GM12878 (cell line): ENCODE data around the gene TASOR2. TPM values are rescaled to one million over a fixed set of nuclear protein-coding genes. Genes with fewer than 3 reads are reported as not detected.
A peak's percentile ranks its signal among the peaks of the same experiment; 100 is the strongest.

Source experiments
- ATAC-seq: fragments of 200-7000 bp; cut with Tn5 transposase; 3 replicates; pipeline ENCODE4 v1.9.1; 2020; ENCODE audit warnings: mild to moderate bottlenecking, moderate library complexity
- Bru-seq: library from RNA; stranded (reverse); fragments of 400-500 nt; gene quantifications from one replicate; lab custom pipeline; 2021; lab: Mats Ljungman, UMichigan
- BruChase-seq, 2 experiments: library from RNA; stranded (reverse); fragments of 400-500 nt; gene quantifications; one replicate each; lab custom pipeline; 2021; lab: Mats Ljungman, UMichigan
- BruUV-seq: library from RNA; stranded (reverse); fragments of 400-500 nt; replicated peaks from 2 replicates; lab custom pipeline; 2021; lab: Mats Ljungman, UMichigan
- CTCF ChIA-PET: fragments of 300-600 bp; sonication (Branson Sonifier 250); formaldehyde crosslinking; extraction: SDS; loops from one replicate; lab custom pipeline; 2021; ENCODE audit warnings: inconsistent platforms; lab: Yijun Ruan, JAX
- POLR2A ChIA-PET: fragments of 350-600 bp; formaldehyde crosslinking; extraction: SDS; loops from one replicate; lab custom pipeline; 2021; ENCODE audit warnings: inconsistent platforms; lab: Charles Lee
- RAD21 ChIA-PET: fragments of 300-600 bp; sonication (Branson Sonifier 250); formaldehyde crosslinking; loops from one replicate; lab custom pipeline; 2023; ENCODE audit warnings: antibody characterized with exemption; ENCODE audit not compliant: unreplicated experiment; lab: Charles Lee
- SMC1A ChIA-PET: fragments of 300-600 bp; sonication (Branson Sonifier 250); formaldehyde crosslinking; loops from one replicate; lab custom pipeline; 2023; ENCODE audit not compliant: unreplicated experiment, uncharacterized antibody; lab: Charles Lee
- DNase-seq: peaks from one replicate; pipeline ENCODE4 v3.0.0-alpha.2; 2011; ENCODE audit warnings: low read depth, low spot score
- FAIRE-seq: peaks from 3 replicates; lab custom pipeline; 2011; peaks lifted over from hg19 to GRCh38; lab: Jason Lieb, UNC
- H2AFZ ChIP-seq: 2 replicates; pipeline ENCODE4 v1.6.0; 2011; ENCODE audit warnings: low read depth, low read length, control low read depth; ENCODE audit not compliant: control insufficient read depth
- H3K27ac ChIP-seq: 2 replicates; pipeline ENCODE4 v1.5.1; 2011; ENCODE audit warnings: control low read depth; ENCODE audit not compliant: control insufficient read depth, insufficient read depth
- H3K27me3 ChIP-seq, 2 experiments: replicated peaks in 1 of 2; 2 replicates each; pipeline versions ENCODE4 v1.6.0 to v1.6.1; 2011; ENCODE audit warnings: low read length in 1 of 2; ENCODE audit not compliant: control insufficient read depth in 2 of 2, insufficient read depth in 2 of 2
- H3K36me3 ChIP-seq, 2 experiments: 2 replicates each; pipeline ENCODE4 v1.5.1; 2011; ENCODE audit warnings: low read length in 1 of 2; ENCODE audit not compliant: control insufficient read depth in 2 of 2, insufficient read depth in 2 of 2
- H3K4me1 ChIP-seq: 2 replicates; pipeline ENCODE4 v1.6.1; 2011; ENCODE audit warnings: mild to moderate bottlenecking, low read length, moderate library complexity, mixed read lengths; ENCODE audit not compliant: control insufficient read depth, insufficient read depth
- H3K4me2 ChIP-seq: 2 replicates; pipeline ENCODE4 v1.6.0; 2011; ENCODE audit warnings: control low read depth; ENCODE audit not compliant: control insufficient read depth, insufficient read depth
- H3K4me3 ChIP-seq: fragments of 200-600 bp; sonication (generic); 2 replicates; pipeline ENCODE4 v1.5.1; 2016
- H3K79me2 ChIP-seq: 2 replicates; pipeline ENCODE4 v1.6.0; 2011; ENCODE audit warnings: low read length; ENCODE audit not compliant: control insufficient read depth, insufficient read depth
- H3K9ac ChIP-seq: 2 replicates; pipeline ENCODE4 v1.8.0; 2011; ENCODE audit warnings: low read length, control low read depth, mixed read lengths; ENCODE audit not compliant: control insufficient read depth, insufficient read depth
- H3K9me3 ChIP-seq: replicated peaks from 3 replicates; pipeline ENCODE4 v1.5.1; 2011; ENCODE audit warnings: mild to moderate bottlenecking, low read length; ENCODE audit not compliant: control insufficient read depth, insufficient read depth
- H4K20me1 ChIP-seq: 2 replicates; pipeline ENCODE4 v1.6.0; 2011; ENCODE audit not compliant: control insufficient read depth, insufficient read depth
- CEBPB ChIP-seq, 2 experiments: fragments of 150-350 bp in 1 of 2; IDR thresholded peaks; 2 replicates each; pipeline ENCODE4 v1.6.1; 2012 to 2014; ENCODE audit warnings: low read depth in 2 of 2, low read length in 2 of 2, borderline replicate concordance in 1 of 2, inconsistent platforms in 1 of 2
- EP300 ChIP-seq, 2 experiments: fragments of 150-350 bp in 1 of 2; IDR thresholded peaks; 2 replicates each; pipeline ENCODE4 v1.6.1; 2011 to 2012; ENCODE audit warnings: low read depth in 2 of 2, low read length in 2 of 2, borderline replicate concordance in 1 of 2, improper control_type of control experiment in 1 of 2, inconsistent platforms in 1 of 2; ENCODE audit not compliant: control insufficient read depth in 1 of 2
- IKZF2 ChIP-seq, 2 experiments: fragments of 450-650 bp; IDR thresholded peaks; 2 replicates each; pipeline ENCODE4 v1.6.1; 2017; ENCODE audit warnings: mild to moderate bottlenecking in 2 of 2, moderate library complexity in 2 of 2
- MTA2 ChIP-seq: fragments of 450-650 bp; IDR thresholded peaks from 2 replicates; pipeline ENCODE4 v1.6.1; 2016; ENCODE audit warnings: low read depth, mild to moderate bottlenecking, moderate library complexity
- NFIC ChIP-seq: IDR thresholded peaks from 2 replicates; pipeline ENCODE4 v1.6.1; 2012; ENCODE audit warnings: low read depth, mild to moderate bottlenecking, inconsistent platforms, low read length, moderate library complexity
- PKNOX1 ChIP-seq: fragments of 450-650 bp; IDR thresholded peaks from 2 replicates; pipeline ENCODE4 v1.6.1; 2016; ENCODE audit warnings: mild to moderate bottlenecking
- RCOR1 ChIP-seq: conservative IDR thresholded peaks from 2 replicates; pipeline ENCODE4 v1.6.1; 2012; ENCODE audit warnings: low read depth, low read length, improper control_type of control experiment
- SKIL ChIP-seq: fragments of 450-650 bp; IDR thresholded peaks from 2 replicates; pipeline ENCODE4 v1.6.1; 2017; ENCODE audit warnings: mild to moderate bottlenecking, low read depth, inconsistent platforms; ENCODE audit not compliant: poor library complexity, severe bottlenecking
- SMARCA5 ChIP-seq: fragments of 450-650 bp; IDR thresholded peaks from 2 replicates; pipeline ENCODE4 v1.6.1; 2017; ENCODE audit warnings: mild to moderate bottlenecking
- STAT3 ChIP-seq: IDR thresholded peaks from 2 replicates; pipeline ENCODE4 v1.6.1; 2011; ENCODE audit warnings: low read depth, low read length, improper control_type of control experiment
- TBL1XR1 ChIP-seq: IDR thresholded peaks from 2 replicates; pipeline ENCODE4 v1.6.1; 2012; ENCODE audit warnings: low read depth, low read length, improper control_type of control experiment
- ZNF217 ChIP-seq: fragments of 450-650 bp; IDR thresholded peaks from 2 replicates; pipeline ENCODE4 v1.6.1; 2017; ENCODE audit warnings: antibody characterized with exemption, mild to moderate bottlenecking
- ZNF384 ChIP-seq: IDR thresholded peaks from 2 replicates; pipeline ENCODE4 v1.6.1; 2012; ENCODE audit warnings: low read depth, mild to moderate bottlenecking, low read length, improper control_type of control experiment, borderline replicate concordance
- ZSCAN29 ChIP-seq: fragments of 450-650 bp; IDR thresholded peaks from 2 replicates; pipeline ENCODE4 v1.6.1; 2017; ENCODE audit warnings: mild to moderate bottlenecking, moderate library complexity
- WGBS: methylation state at CpG from one replicate; pipeline ENCODE4 v1.1.6; 2016; ENCODE audit warnings: low lambda C conversion rate; ENCODE audit not compliant: insufficient replicate concordance, insufficient coverage; ENCODE audit errors: missing lambda C conversion rate; 5-methylcytosine and 5-hydroxymethylcytosine counted together
- in situ Hi-C: fragments of 300-500 bp; cut with MboI; formaldehyde crosslinking; loops from 9 replicates; pipeline ENCODE4 v1.14.3; 2018; ENCODE audit warnings: mixed read lengths
- intact Hi-C: fragments of 100-400 bp; cut with micrococcal nuclease; formaldehyde crosslinking; loops from one replicate; pipeline ENCODE4 v1.14.2; 2022; ENCODE audit not compliant: unreplicated experiment
- long read RNA-seq, 2 experiments: library from polyadenylated mRNA; unstranded; transcript quantifications; one replicate each; pipeline ENCODE4 v2.0.0, GENCODE V29; 2019 to 2020
- polyA minus RNA-seq, 3 experiments: library from RNA; depleted of rRNA, polyadenylated mRNA; stranded (reverse); fragments of >200 nt; gene quantifications; 2 replicates each; pipeline ENCODE4 v1.2.3, GENCODE V29; 2011
- polyA plus RNA-seq, 11 experiments: library from polyadenylated mRNA; depleted of rRNA in 4 of 11; unstranded in 6 of 11; stranded (reverse) in 5 of 11; fragments of >200 nt; fragmentation: Nextera tagmentation in 4 of 11; fragmentation: Illumina TruSeq in 1 of 11; extraction: Ambion mirVana in 4 of 11; extraction: Trizol in 1 of 11; gene quantifications; 1 replicate in 1 of 11; 2 replicates in 10 of 11; pipeline versions ENCODE4 v1.2.1 to v1.2.3, GENCODE V29; 2011 to 2016; ENCODE audit warnings: inconsistent platforms in 2 of 11, missing spikeins in 2 of 11, low read depth in 1 of 11
- total RNA-seq, 4 experiments: library from RNA; depleted of rRNA in 3 of 4; stranded (reverse); fragments of >200 nt in 3 of 4; fragmentation: Illumina TruSeq in 1 of 4; extraction: Trizol in 1 of 4; gene quantifications; 2 replicates each; pipeline versions ENCODE4 v1.2.1 to v1.2.3, GENCODE V29; 2013 to 2021

TASOR2 gene
- total RNA-seq (2013; cell fraction: nucleolus; rRNA removed) = 176 and 191 TPM in 2 replicates
- total RNA-seq (2014; rRNA removed) = 35.8 and 43.4 TPM in 2 replicates
- 52.0 and 54.7 TPM in 2 replicates for total RNA-seq (2014; rRNA removed; fragmentation: Illumina TruSeq; extraction: Trizol)
- total RNA-seq (2021) = 49.4 and 49.5 TPM in 2 replicates
- polyA plus RNA-seq (2011; ENCODE audit: low read depth) = 7.5 TPM
- polyA plus RNA-seq (2011; rRNA removed) = 32.2 and 46.8 TPM in 2 replicates
- 12.0 and 14.8 TPM in 2 replicates for polyA plus RNA-seq (2011; cell fraction: cytosol; rRNA removed)
- polyA plus RNA-seq (2011; cell fraction: nucleus; rRNA removed) = 66.5 and 66.8 TPM in 2 replicates
- 14.0 and 16.2 TPM in 2 replicates for polyA plus RNA-seq (2012)
- 34.9 and 52.1 TPM in 2 replicates for polyA plus RNA-seq (2014; fragmentation: Illumina TruSeq; extraction: Trizol)
- polyA plus RNA-seq (2014; fragmentation: Nextera tagmentation; extraction: Ambion mirVana) = 10 to 100 TPM in 1 of 2 experiments, 1 to 10 TPM in 1; 8.2 to 10.6 TPM
- polyA plus RNA-seq (2014; rRNA removed) = 23.3 and 29.8 TPM in 2 replicates
- polyA plus RNA-seq (2016; fragmentation: Nextera tagmentation; extraction: Ambion mirVana) = 10 to 100 TPM; 19.8 to 21.3 TPM
- 53.3 and 58.7 TPM in 2 replicates for polyA minus RNA-seq (2011; rRNA and poly(A)+ RNA removed)
- polyA minus RNA-seq (2011; cell fraction: cytosol; rRNA and poly(A)+ RNA removed) = 20.7 and 25.7 TPM in 2 replicates
- 43.3 and 78.6 TPM in 2 replicates for polyA minus RNA-seq (2011; cell fraction: nucleus; rRNA and poly(A)+ RNA removed)
- percentile 89 among the genes with signal in this experiment for Bru-seq, nascent RNA
- BruChase-seq, experiment 1, labeled RNA remaining after a 6-hour chase = percentile 92 among the genes with signal in this experiment
- BruChase-seq, experiment 2, labeled RNA remaining after a 2-hour chase = percentile 96 among the genes with signal in this experiment
- long read RNA-seq, experiment 1 = 0 reads
- long read RNA-seq, experiment 2, partial matches to known transcripts = 18 of 27 reads
- long read RNA-seq, experiment 2, other reads (novel, unspliced or antisense) = 9 of 27 reads

DNA sequence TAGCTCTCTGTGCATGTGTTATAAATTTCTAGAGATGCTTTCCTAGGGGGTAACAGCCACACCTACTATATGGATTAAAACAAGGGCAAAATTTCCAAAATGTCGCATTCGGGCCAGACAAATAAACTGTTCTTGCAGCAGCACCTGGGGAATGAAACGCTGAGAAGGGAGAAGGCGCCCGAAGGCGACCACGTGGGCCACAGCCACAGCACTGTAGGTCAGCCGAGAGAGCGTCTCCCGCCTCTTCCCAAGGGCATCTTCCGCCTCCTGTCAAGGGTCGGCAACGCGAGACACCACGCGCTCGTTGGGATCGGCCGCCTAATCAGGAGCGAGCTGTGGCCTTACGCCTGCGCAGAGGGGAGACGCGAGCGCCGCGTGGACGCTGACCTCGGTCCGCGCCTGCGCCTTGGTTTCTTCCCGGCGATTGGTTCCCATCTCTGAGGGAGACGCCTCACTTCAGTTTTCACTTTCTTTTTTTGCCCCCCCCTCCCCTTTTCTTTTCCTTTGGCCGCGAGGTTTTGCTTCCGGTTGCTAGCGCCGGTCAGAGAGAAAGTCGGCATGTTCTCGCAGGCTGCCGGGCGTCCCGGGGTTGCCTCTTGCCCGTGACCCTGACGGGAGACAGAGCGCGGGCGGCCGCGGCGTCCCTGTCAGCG lies at the start of gene TASOR2:
TASOR2 (plus strand) TSS at position 521 of the 653 bp plus-strand sequence. CDS start 35,805 bp downstream, outside the sequence.
- Histone ChIP-seq H3K27me3 (no peaks in the 10 kb centered on the region), H3K4me1 (peaks cover 6% of the 10 kb centered on the region; the same call in 1 of the 2 replicates), H3K27ac (peak within 1 kb of the TSS; percentile 90), H3K9ac (peak within 1 kb of the TSS; percentile 95), H3K36me3 (no peaks in the 10 kb centered on the region), H2AFZ (peak within 1 kb of the TSS; percentile 66), H3K9me3 (no peaks in the 10 kb centered on the region; the same call in 2 of the 3 replicates), H3K4me3 (peak within 1 kb of the TSS; percentile 95), H3K79me2 (peaks cover 48% of the 10 kb centered on the region), H3K4me2 (peak within 1 kb of the TSS; percentile 63), H4K20me1 (no peaks in the 10 kb centered on the region)
- ATAC-seq = peak; percentile 88
- FAIRE-seq = peak; percentile 84
- DNase-seq = peak; percentile 96
- WGBS = 2% methylated on average over 43 of the region's 54 CpGs
- intact Hi-C loops (loop anchor here (2.0 kb wide), 2 partner anchors 26 to 128 kb away; partner anchors contain the start of gene GDI2), in situ Hi-C loops (no loop called here)
- BruUV-seq = TSS peak; percentile 84
- POLR2A ChIA-PET = interaction anchor here (2.4 kb wide), 1 partner anchor 9 kb away, joined by 10 read pairs; no protein-coding TSS in a partner anchor
- SMC1A ChIA-PET = interaction anchor here (0.6 to 2.4 kb wide), 7 partner anchors 8 to 159 kb away, joined by 3 to 9 read pairs (median 3); no protein-coding TSS in a partner anchor
- CTCF ChIA-PET = interaction anchor here (0.7 to 2.7 kb wide), 5 partner anchors 54 to 189 kb away, joined by 3 to 13 read pairs (median 3); no protein-coding TSS in a partner anchor
- RAD21 ChIA-PET = interaction anchor here (0.8 to 3.4 kb wide), 6 partner anchors 9 to 206 kb away, joined by 3 to 15 read pairs (median 6); partner anchors contain the start of genes ANKRD16, FBH1 and GDI2
- TF ChIP-seq RCOR1 = peak; percentile 79; the same call in 1 of the 2 replicates
- peak; percentile 49; the same call in 1 of the 2 replicates for TF ChIP-seq PKNOX1
- TF ChIP-seq MTA2 = peak; percentile 27; the same call in 1 of the 2 replicates
- TF ChIP-seq CEBPB (IDR thresholded peaks at IDR 0.05; ENCODE audit: borderline replicate concordance in 1 of 2, low read depth in 2 of 2, low read length in 2 of 2) = no peak
- no peak for TF ChIP-seq NFIC
- no peak for TF ChIP-seq ZNF217
- no peak for TF ChIP-seq EP300 (IDR thresholded peaks at IDR 0.05; ENCODE audit: borderline replicate concordance in 1 of 2, control insufficient read depth in 1 of 2, low read depth in 2 of 2, low read length in 2 of 2)
- no peak for TF ChIP-seq SKIL
- peak; percentile 53 to 62; a peak in 2 of 4 replicates for TF ChIP-seq IKZF2 (IDR thresholded peaks at IDR 0.05)
- TF ChIP-seq ZNF384 = no peak
- TF ChIP-seq TBL1XR1 = no peak
- TF ChIP-seq SMARCA5 = no peak
- no peak for TF ChIP-seq STAT3
- TF ChIP-seq ZSCAN29 = 0 out of 2 replicates have a peak, but pooled peaks have one; percentile 36
